ENCODE measurements around the gene AK5.

DNA sequence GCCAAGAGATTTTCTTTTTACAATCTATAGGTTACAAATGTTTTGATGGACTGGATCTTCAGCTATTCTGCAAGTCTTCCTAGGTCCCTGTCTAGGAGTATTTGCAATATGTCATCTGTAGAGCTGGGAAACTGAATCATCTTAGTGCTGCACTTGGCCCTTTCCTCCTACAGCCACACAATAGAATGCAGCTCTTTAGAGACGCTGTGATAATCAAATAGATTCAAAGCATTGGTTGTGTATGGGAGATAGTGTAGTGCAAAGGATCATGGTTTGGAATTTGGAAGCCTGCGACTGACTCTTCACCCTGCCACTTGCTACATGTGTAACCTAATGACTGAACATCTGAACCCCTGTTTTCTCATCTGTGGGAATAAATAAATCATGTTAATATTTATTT lies 93.7 kb downstream of the AK5 start:
- TF ChIP-seq, protein P1, sequence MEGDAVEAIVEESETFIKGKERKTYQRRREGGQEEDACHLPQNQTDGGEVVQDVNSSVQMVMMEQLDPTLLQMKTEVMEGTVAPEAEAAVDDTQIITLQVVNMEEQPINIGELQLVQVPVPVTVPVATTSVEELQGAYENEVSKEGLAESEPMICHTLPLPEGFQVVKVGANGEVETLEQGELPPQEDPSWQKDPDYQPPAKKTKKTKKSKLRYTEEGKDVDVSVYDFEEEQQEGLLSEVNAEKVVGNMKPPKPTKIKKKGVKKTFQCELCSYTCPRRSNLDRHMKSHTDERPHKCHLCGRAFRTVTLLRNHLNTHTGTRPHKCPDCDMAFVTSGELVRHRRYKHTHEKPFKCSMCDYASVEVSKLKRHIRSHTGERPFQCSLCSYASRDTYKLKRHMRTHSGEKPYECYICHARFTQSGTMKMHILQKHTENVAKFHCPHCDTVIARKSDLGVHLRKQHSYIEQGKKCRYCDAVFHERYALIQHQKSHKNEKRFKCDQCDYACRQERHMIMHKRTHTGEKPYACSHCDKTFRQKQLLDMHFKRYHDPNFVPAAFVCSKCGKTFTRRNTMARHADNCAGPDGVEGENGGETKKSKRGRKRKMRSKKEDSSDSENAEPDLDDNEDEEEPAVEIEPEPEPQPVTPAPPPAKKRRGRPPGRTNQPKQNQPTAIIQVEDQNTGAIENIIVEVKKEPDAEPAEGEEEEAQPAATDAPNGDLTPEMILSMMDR (IDR thresholded peaks at IDR 0.05), result no peak
- no peak for TF ChIP-seq POLR2A (IDR thresholded peaks at IDR 0.05)
